ENCODE data around the gene SHH.

The SHH gene

GRCh38 chr7:155811895-155812761, at the start of gene SHH:
Gene SHH, minus strand, starts transcription at chr7:155812463. Its CDS starts 341 bp downstream, at chr7:155812122.
- peak; percentile 20 to 32 for DNase-seq

GRCh38 chr7:155861480-155861868, 49.2 kb upstream of the SHH start:
- DNase-seq, result no peak

GRCh38 chr7:155860840-155861479, 48.7 kb upstream of the SHH start:
- DNase-seq, result no peak

- DNase-seq, result no peak
Measured at GRCh38 chr7:155860461-155860839, 48.2 kb upstream of the SHH start.

- no peak for DNase-seq
Measured at GRCh38 chr7:155858521-155859061, 46.3 kb upstream of the SHH start.

- no peak for DNase-seq
Measured at GRCh38 chr7:155857141-155857540, 44.9 kb upstream of the SHH start.

GRCh38 chr7:155856656-155857055, 44.4 kb upstream of the SHH start:
- DNase-seq, result no peak

- no peak for DNase-seq
Measured at GRCh38 chr7:155852426-155853301, 40.4 kb upstream of the SHH start.

- DNase-seq, result no peak
Measured at GRCh38 chr7:155851892-155852291, 39.6 kb upstream of the SHH start.

GRCh38 chr7:155850766-155851678, 38.8 kb upstream of the SHH start:
- DNase-seq, result no peak

- DNase-seq, result no peak
Measured at GRCh38 chr7:155850001-155850436, 37.8 kb upstream of the SHH start.

- peak in 1 of 2 experiments; percentile 41 for DNase-seq
Measured at GRCh38 chr7:155848691-155849669, 36.7 kb upstream of the SHH start.

GRCh38 chr7:155847821-155848435, 35.7 kb upstream of the SHH start:
- DNase-seq, result no peak

GRCh38 chr7:155846936-155847335, 34.7 kb upstream of the SHH start:
- no peak for DNase-seq

GRCh38 chr7:155846156-155846555, 33.9 kb upstream of the SHH start:
- DNase-seq, result no peak

GRCh38 chr7:155845226-155845625, 33.0 kb upstream of the SHH start:
- no peak for DNase-seq

GRCh38 chr7:155844526-155844925, 32.3 kb upstream of the SHH start:
- no peak for DNase-seq

GRCh38 chr7:155844019-155844453, 31.8 kb upstream of the SHH start:
- DNase-seq, result no peak

GRCh38 chr7:155843426-155844018, 31.3 kb upstream of the SHH start:
- DNase-seq, result no peak
